ENCODE data around the gene ERFE.

ERFE gene

GRCh38 chr2:238203973-238204683 is 45.4 kb downstream of the ERFE start:
- DNase-seq (ENCODE audit: low spot score) (no peak), FAIRE-seq (no peak)

- no peak for FAIRE-seq
- no peak for DNase-seq (ENCODE audit: low spot score)
Observed at GRCh38 chr2:238207006-238207405, 48.2 kb downstream of the ERFE start.

GRCh38 chr2:238216651-238217184 is 57.9 kb downstream of the ERFE start:
- DNase-seq (ENCODE audit: low spot score) (no peak), FAIRE-seq (no peak)
